Measurements from ENCODE around the gene HOMER2.

DNA sequence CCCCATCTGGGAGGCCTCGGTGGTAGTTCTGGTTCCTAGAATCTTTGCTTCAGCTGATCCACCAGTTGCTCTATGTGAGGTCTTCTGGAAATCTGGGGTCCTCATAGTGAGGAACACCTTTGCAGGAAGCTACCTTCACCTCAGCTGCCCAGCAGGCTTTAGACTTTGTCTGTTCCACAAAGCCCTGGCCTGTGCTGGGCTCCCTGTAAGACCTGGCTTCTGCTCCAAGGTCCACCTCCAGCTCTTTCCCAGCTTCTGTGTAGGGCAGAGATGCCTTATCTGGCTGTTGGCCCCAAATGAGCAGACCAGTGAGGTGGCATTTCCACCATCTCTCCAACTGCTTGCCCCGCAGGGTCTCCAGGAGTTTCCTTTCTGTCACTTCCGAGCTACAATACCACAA, 8.2 kb upstream of the HOMER2 start:
- no peak for TF ChIP-seq POLR2A (IDR thresholded peaks at IDR 0.05)
- TF ChIP-seq, protein P1, sequence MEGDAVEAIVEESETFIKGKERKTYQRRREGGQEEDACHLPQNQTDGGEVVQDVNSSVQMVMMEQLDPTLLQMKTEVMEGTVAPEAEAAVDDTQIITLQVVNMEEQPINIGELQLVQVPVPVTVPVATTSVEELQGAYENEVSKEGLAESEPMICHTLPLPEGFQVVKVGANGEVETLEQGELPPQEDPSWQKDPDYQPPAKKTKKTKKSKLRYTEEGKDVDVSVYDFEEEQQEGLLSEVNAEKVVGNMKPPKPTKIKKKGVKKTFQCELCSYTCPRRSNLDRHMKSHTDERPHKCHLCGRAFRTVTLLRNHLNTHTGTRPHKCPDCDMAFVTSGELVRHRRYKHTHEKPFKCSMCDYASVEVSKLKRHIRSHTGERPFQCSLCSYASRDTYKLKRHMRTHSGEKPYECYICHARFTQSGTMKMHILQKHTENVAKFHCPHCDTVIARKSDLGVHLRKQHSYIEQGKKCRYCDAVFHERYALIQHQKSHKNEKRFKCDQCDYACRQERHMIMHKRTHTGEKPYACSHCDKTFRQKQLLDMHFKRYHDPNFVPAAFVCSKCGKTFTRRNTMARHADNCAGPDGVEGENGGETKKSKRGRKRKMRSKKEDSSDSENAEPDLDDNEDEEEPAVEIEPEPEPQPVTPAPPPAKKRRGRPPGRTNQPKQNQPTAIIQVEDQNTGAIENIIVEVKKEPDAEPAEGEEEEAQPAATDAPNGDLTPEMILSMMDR (IDR thresholded peaks at IDR 0.05): no peak
